ENCODE results near the gene AJAP1.
"Not testable (repeated sequence)": the region's sequence is repeated elsewhere in the genome, so short reads cannot be mapped to it uniquely, and the experiment has no call there.

The AJAP1 gene

DNA sequence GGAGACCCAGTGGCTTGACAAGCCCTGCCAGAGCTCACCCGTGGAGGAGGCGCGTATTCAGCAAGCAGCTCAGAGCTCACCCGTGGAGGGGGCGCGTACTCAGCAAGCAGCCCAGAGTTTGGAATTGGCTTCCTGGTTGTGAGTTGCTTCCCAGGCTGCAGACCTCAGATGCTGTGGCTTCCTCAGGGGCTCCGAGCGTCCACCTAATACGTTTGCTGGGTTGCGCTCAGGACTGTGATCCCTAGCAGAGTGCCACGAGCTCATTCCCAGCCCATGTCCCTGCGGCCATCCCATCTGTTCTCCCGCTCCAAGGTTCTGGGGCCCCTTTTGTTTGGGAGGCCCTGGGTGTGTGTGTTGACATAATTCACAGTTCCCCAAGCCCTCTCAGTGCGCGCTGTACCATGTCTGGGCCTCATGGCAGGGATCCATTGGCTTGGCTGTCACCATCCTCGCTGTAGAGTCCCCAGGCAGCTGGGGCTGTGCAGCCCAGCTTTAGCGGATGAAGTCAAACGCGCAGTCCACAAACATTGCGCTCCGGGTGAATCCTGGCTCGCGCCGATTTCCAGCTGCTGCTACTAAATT, 3.6 kb downstream of the AJAP1 start:
- no peak for DNase-seq (ENCODE audit: low read depth)

DNA sequence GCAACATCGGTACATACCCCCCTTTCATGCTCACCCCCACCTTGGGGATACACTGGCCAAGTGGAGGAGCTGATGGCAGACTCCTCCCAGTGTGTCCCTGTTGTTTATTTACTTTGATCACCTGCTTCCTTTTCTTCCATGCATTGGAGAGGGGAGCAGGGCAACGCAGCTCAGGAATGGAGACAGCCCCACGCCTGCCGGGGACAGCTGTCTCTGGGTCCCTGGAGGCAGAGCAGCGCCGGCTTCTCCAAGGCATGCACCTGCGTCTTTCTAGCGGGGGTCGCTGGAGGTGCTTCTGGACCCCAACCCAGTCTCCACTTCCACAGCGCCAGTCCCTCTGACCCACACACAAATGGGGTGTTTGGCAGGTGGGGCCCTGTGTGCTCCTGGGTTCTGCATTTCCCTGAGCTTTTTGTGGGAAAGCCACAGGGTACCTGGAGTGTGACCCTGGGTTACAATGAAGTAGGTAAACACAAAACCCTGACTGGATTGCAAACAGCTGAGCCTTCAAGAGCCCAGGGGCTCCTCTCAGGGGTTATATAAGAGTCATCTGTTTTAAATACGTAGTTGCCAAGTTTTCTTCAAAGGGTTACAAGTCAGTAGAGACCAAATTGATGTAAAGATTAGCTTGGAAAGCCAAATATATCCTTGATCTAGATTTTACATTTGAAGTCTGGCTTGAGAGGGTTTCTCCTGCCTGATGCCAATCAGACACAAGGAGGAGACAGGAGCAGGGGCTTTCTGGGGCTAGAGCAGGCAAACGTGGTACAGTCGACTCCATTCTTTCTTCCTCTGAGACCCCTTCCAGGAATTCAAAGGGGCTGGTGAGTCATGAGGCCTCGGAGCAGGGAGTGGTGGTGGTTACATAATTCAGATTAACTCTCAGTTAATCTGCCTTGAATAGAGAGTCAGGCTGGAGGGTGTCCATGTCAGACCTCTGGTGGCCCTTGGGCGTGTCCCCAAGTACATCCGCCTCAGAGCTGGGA, 4.5 kb downstream of the AJAP1 start:
- no peak for DNase-seq (ENCODE audit: low read depth)

DNA sequence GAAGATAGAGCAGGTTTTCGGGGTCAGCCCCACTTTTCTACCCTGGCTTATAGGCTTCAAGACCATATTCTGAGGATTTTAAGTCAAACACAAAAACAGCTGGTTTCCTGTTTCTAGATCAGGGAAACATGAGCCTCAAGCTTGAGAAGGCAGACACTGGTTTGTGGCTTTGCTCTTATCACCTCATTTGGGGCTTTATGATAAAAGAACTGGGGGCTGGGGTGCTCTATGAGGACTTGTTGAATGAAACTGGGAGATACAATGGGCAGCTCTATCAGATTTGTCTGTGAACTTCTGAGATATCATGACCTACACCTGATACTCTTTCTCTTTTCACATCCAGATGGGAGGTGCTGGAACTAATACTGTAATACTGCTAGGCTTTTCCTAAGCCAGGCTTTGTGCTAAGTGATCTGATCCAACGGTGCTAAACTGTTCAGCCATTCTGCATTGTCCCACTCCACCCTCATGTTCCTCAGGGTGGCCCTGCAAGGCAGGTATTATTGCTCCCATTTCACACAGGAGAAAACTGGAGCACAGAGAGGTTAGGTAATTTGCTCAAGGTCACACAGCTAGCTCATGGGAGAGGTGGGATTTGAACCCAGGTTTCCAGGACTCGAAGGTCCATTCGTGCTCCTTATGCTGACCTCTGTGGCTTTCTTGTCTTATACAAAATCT, 6.6 kb downstream of the AJAP1 start:
- DNase-seq (ENCODE audit: low read depth) = no peak

DNA sequence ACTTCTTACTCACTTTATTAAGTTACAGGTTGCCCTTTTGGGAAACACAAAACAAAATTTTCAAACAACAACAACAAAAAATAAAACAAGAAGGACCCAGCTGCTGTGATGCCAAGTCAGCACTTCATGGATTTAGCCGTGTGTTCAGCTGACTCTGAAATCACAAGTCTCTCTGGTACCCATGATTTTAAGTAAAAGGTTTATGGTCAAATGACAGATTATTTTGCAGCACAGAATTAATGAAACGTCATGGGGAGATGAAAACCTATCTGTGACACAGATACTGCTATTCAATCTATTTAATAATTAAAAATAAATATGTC, 7.1 kb downstream of the AJAP1 start:
- no peak for DNase-seq (ENCODE audit: low read depth)

DNA sequence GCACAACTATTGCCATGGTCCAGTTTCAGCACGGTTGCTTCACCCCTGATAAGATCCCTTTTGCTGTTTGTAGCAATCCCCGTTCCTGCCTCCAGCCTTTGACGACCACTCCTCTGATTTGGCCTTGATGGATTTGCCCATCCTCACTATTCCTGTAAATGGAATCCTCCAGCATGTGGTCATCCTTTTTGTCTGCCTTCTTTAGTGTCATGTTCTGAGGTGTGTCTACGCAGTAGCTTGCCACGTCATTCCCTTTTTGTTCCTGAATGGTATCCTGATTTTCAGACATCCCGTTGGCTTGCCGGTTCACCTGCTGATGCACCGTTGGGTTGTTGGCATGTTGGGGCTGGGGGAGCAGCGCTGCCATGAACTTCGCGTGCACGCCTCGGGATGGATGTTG, 7.8 kb downstream of the AJAP1 start:
- DNase-seq (ENCODE audit: low read depth) = no peak

DNA sequence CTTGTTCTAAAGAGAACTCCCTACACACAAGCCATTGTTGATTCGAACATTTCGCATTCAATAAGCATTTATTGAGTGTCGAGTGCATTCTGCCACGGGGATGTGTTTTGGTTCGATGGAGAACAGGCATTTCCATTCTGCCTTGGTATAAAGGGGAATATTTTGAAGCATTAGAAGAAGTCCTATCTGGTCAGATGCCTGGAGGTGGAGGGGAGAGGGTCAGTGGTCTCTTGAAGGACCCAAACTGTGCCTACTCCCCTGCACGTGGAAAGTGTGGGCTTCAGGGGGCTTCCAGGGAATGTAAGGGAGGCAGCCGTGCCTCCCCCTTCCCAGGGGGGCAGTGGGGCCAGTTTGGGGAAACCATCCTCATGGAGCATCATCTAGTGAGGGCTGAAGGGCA, 8.3 kb downstream of the AJAP1 start:
- no peak for DNase-seq (ENCODE audit: low read depth)

DNA sequence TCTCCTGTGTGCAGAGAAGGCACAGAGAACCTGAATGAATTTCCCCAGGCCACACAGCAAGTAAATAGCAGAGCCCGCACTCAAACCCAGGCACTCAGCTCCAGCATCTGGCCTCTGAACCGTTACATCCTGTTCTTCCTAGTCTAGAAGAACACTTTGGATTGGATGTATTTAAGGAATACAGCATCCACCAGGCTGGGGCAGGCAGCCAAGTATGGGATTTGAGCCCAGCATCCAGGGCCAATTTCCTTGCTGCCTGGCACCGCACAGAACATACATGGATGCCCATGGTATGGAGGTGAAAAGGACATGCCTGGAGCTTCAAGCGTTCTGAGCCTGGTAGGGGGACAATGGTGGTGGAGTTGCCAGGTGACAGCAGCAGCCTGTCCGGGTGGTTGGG, 9.7 kb downstream of the AJAP1 start:
- DNase-seq (ENCODE audit: low read depth) = no peak

DNA sequence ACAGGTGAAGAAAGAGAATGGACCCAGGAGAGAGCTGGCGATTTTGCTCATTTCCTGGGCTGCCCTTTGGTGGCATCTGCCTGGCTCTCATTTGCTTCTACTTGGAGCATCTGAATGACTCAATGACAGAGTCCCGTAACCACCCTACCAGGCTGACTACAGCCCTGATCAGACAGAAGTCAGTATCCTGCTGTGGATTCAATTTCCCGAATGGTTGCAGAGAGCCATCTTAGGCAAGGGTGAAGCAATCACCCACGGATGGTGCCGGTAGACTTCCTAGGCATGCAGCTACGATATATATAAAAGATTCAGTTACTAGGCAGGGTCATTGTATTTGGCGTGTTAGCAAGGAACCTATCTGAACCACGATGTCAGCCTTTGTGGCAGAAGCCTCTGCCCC, 10.2 kb downstream of the AJAP1 start:
- no peak for DNase-seq (ENCODE audit: low read depth)

DNA sequence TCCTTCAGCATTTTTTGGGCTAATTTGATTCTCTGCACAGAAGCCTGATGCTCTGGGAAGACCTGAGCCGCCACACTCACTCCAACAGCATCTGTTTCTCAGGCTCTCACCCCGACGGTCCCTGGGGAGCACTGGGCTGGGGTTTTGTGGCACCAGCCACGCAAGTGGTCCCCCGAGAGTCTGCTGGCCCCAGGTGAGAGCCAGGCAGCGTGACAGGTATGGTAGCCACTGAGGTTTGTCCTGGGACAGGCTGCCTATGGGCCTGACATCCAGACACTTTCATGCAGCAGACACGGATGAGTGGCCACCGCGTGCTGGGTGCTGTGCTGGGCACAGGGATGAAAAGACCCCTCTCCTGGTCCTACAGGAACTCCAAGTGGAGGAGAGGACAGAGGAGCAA, 11.0 kb downstream of the AJAP1 start:
- no peak for DNase-seq (ENCODE audit: low read depth)

DNA sequence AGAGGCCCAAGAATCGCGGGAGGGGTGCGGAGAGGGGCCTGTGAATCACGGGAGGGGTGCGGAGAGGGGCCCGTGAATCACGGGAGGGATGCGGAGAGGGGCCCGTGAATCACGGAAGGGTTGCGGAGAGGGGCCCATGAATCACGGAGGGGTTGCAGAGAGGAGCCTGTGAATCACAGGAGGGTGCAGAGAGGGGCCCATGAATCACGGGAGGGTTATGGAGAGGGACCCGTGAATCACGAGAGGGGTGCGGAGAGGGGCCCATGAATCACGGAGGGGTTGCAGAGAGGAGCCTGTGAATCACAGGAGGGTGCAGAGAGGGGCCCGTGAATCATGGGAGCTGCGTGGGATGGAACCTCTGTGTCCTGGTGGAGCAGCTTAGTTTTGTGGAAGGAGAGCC, 12.3 kb downstream of the AJAP1 start:
- not testable (repeated sequence) for DNase-seq (ENCODE audit: low read depth)

DNA sequence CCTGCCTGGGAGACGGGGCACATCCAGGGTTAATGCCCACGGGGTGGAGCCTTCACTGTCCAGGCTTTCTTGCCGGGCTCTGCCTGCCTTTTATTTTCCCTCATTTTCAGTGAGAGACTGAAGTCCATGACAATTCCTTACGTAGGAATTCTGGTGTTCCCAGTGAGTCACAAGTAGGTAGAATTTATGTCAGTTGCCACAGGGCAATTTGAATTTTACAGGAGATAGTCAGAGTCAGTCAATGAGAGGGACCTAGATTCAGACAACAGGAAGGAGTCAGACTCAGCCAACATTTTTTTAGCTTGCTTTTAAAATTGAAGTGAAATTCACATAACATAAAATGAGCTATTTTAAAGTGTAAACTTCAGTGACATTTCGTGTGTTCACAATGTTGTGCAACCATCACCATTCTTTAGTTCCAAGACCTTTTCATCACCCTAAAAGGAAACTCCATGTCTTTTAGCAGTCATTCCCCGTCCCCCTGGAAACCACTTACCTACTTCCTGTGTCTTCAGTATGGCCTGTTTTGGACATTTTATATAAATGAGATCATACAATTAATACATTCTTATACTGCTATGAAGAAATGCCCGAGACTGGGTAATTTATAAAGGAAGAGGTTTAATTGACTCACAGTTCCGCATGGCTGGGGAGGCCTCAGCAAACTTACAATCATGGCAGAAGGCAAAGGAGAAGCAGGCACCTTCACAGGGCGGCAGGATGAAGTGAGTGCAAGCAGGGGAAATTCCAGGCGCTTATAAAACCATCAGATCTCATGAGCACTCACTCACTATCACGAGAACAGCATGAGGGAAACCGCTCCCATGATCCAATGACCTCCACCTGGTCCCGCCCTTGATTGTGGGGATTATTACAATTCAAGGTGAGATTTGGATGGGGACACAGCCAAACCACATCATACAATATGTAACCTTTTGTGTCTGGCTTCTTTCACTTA, 14.6 kb downstream of the AJAP1 start:
- no peak for DNase-seq (ENCODE audit: low read depth)

DNA sequence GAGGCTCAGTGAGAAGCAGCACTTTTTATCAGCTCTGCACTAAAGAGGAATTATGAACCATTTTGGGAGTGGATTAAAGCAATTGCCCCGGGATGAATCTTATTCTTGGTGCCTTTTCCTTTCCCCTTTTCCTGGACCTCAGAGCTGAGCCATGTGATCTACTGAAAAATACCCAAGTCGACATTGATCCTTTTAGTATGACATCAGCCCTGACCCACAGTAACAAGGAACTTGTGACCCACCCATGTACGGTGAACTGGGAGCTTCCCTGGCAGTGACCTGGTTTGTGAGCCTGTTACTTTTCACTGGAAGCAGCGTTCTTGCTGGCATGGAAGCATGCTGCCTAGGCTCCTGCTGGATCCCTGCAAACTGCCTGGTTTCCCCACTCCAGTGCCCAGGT, 15.9 kb downstream of the AJAP1 start:
- DNase-seq (ENCODE audit: low read depth) = no peak

DNA sequence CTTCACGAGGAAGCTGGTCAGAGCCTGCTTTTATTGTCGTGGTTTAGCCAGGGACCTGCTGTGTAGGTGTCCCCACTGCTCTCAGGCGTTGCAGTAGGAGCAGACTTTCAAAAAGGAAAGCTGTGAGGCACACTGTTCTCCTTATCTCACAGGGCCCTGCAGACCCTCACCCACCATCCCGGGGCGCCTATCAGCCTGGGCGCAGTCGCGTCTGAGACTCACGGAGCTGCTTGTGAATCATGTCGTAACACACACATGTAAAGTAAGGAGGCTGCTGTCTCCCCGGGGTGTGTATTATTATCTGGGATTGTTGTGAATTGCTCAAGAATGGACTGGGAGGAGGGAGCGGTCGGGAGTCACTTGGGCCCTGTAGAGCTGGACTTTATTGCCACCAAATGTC, 17.4 kb downstream of the AJAP1 start:
- DNase-seq (ENCODE audit: low read depth) = no peak

DNA sequence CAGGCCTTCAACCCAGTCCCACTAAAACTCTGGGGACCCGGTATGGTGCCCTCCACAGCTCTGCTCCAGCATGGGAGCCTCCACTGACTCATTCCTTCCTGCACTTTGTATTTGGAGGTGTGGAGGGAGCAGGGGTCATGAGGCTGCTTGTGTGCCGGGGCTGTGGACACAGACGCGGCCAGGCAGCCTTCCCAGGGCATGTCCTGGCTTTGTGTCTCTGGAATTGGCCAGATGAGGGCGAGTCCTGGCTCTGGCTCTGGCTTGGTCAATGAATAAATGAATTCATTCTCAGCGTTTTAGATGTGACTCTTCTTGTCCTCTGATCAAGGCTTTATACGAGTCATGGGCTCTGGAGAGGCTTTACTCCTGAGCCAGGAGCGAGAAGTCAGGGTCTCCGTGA, 19.1 kb downstream of the AJAP1 start:
- no peak for DNase-seq (ENCODE audit: low read depth)

DNA sequence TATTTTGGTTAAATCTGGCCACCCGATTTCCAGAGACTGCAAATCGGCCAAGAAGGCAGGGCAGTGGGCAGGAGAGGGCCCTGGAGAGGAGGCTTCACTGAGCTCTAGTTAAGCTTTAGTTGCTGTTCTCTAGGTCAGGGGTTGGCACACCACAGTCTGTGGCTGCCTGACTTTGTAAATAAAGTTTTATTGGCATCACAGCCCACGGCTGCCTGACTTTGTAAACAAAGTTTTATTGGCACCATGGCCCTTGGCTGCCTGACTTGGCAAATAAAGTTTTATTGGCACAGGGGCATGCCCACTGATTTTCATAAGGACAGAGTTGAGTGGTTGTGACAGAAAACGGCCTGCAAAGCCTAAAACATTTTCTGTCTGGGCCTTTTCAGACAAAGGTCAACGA, 19.7 kb downstream of the AJAP1 start:
- DNase-seq (ENCODE audit: low read depth) = no peak

DNA sequence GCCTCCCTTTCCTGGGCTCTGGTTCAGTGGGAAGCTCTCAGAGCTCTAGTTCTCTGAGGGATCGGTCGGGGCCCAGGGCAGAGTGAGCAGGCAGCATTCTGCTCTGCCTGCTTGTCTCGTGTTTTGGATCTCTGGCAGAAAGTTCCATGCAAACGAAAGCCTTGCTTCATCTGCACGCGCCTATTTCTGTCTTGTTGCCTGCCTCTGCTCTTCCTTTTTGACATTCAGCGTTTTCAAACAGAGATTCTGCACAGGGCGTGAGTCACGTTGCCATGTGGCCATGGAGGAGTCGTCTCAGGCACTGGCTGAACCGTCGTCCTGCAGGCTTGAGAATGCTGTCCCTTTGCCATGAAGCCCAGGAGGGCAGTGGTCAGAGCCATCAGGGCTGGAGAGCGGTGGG, 20.3 kb downstream of the AJAP1 start:
- no peak for DNase-seq (ENCODE audit: low read depth)

DNA sequence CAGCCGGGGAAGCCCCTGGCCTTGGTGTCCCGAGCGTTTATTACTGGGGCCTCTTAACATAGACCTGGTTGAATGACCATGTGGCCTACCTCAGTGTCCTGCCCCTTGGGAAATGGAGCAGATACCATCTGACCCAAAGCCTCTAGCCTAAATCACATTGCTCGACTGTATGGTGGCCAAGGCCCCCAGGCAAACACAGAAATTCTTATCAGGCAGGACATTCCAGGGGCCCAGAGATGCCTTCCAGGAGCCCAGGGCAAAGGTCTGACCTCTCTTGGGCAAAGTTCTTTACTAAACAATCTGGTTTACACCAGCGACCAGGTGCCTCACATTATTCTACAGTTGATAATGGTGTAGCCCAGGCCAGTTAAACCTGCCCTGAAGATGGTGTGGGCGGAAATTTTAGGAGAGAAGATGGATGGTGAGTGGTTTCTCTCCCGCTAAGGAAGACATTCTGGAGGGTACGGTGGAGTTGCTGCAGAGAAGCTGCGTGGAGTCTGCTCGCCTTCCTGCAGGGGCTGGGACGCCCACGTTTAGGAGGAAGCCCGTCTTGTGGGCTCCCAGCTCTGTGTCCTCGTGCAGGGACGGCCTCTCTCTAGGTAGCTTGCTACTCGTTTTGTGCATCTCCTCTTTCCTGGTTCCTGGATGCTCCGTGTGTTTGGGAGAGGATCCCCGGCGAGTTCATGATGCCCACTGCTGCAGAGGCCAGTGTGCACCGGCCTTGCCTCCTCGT, 21.2 kb downstream of the AJAP1 start:
- DNase-seq (ENCODE audit: low read depth) = no peak

DNA sequence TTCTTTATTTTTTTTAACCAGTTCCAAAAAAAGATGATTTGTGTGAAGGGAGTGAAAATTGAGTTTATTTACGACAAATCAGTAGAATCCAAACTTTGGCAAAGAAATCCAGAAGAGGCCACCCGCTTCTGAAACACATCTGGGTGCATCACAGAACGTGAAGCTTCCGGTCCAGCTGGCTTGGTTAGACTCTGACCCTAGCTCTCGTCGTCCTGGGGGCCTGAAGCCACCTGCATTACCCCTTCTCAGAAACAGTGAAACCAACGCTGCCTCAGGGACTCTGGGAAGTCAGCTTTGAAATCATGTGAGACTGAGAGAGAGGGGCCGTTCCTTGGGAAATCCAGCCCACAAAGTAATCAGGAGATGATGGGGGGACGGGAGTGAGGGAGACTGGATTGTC, 21.8 kb downstream of the AJAP1 start:
- no peak for DNase-seq (ENCODE audit: low read depth)

DNA sequence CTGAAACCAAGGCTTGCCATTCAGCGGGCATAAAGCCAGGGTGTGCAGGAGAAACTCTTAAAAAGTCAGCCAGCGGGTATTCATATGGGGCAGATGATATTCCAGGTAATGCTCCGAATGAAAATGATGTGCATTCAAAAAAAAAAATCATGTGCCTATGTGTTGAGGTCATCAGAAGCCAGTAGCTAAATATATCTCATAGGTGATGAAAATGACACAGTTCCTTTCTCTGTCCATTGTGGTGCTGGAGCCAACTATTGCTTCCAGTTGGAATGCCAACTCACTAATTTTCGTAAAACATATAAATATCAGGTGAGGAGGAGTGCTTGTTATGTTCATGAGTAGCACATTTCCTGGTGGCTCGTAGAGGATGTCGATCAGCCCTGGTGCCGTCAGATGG, 23.2 kb downstream of the AJAP1 start:
- DNase-seq (ENCODE audit: low read depth) = no peak

DNA sequence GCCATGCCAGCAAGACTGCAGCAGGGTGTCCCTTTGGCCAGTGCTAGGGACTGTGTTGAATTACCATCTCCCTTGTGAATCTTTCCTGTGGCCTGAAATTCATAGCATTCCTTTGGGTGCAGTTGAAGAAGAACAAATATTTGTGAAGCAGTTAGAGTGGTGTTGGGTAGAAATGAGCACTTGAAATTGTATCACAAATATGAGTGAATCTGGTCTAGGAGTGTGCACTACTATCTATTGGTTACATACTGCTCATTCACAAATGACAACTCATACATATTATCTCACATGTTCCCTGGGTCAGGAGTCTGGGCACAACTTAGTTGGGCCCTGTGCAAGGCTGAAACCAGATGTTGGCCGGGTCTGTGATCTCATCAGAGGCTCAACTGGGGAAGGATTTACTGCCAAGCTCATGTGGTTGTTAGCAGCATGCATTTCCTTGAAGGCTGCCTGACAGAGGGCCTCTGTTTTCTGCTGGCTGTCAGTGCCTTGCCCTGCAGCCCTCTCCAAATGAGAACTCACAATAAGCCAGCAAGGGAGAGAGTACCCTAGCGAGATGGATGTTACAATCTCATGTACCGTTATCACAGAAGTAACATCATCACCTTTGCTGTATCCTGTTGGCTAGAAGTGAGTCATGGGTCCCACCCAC, 23.8 kb downstream of the AJAP1 start:
- no peak for DNase-seq (ENCODE audit: low read depth)

DNA sequence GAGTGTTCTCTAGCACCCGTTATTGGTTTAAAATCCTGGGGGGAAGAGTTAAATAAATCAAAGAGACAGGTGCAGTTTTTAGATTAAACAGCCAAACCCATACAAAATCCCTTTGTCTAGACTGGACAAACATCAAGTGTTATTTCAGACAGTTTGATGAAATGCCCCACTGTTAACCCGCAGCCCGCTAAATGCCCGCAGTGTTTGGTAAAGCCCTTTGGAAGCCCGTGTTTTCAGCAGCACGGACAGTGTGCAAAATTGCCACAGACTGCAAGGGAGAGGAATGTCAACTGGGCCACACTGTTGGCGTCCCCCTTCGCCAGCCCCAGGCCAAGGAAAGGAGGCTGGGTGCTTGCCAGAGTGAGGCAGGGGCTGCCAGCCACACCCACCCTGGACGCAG, 26.6 kb downstream of the AJAP1 start:
- no peak for DNase-seq (ENCODE audit: low read depth)

Measured in activated T-cell treated with anti-CD3 and anti-CD28 coated beads for 24 hours (primary cell).